ENCODE measurements around the gene KLF15.

The KLF15 gene

GRCh38 chr3:126304291-126304690 lies 52.9 kb downstream of the KLF15 start:
- DNase-seq, result no peak

GRCh38 chr3:126303272-126303671 lies 53.9 kb downstream of the KLF15 start:
- DNase-seq, result no peak

DNA sequence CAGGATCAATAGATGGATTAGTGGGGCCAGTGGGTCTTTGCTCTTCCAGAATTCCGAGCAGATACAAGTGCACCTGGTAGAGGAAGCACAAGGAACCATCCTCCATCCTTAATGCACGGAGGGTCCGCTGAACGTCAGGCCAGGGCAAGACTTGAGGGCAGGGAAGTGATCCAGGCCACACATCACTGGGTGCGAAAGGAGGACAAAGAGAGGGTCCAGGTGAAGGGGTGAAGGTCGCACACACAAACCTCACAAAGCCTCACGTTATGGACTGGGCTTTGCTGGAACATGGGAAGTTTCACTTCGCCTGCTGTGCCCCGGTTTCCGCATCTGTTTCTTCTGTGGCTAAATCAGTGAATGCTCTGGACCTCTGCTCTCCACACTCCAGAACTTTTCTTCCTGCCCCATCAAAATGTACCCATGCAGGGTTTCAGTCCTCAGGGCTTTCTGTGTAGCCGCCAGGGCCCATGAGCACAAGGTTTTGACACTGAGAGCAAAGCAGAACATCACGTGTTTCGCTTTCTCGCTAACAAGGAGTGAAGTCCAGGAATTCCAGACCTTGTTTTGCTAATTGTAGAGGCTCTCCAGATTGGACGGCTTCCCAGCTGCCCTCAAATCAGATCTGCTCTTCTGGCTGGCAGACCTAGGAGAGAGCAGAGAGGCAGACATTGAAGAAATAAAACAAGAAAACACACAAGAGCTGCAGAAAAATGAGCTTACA lies 56.3 kb downstream of the KLF15 start:
- DNase-seq, result peak; percentile 17

- no peak for DNase-seq
These were observed 57.0 kb downstream of the KLF15 start for GRCh38 chr3:126300001-126300760.

- no peak for DNase-seq
These were observed 61.7 kb downstream of the KLF15 start for GRCh38 chr3:126295407-126295939.

DNA sequence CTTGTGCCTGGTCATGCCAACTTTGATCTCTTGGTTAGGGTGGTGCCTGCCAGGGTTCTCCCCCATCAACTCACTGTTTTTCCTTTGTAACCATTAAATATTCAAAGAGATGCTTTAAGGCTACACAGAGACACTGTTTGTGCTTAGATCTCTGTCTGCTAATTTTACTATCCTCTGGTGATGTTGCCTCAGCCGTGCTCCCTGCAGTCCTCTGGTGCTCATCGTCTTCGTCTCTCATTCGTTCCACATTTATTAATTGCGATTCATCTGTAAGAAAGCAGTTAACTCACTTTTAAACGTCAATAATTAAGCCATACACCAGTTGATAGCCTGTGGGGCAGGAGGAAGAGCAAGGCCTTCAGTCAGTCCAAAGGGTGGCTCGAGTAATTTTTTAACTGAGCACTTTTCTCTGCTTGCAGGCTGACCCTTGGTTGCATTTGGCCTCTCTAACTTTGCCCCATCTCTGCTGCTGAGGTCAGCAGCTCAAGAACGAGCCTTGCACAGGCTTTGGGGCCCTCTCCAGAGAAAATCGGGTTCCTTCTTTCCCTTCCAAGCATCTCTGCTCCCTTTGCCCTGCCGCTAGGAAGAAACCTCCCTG lies 62.9 kb downstream of the KLF15 start:
- DNase-seq, result no peak

DNA sequence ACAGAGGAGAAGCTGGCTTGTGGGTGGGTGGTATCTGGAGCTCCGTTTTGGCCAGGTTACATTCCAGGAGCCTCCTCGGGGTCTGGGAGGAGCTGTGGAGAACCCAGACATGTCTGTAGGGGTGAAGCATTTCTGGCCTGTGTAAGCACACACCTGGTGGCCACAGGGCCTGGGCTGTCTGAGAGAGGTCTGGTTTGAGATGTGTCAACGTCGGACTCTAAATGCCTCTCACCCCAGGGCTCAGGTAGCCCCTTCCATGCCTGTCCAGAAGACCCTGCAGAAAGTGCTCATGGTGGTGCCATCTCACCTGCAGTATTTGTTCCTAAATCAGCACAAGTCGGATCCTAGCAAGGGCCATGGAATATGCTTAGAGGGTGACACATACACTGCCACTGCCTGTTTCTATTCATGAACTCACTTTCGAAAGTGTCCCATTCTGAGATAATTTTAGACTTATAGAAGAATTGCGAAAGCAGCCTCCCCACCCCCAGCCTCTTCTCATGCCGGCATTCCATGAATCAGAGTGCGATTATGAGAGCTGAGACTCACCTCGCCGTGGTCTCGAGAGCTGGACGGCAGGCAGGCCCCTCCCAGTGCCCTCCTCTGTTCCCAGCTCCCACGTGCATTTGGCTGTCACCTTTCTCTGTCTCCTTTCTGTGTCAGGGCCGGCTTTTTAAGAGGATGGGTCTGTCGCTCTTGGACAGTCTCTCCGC lies 63.7 kb downstream of the KLF15 start:
- no peak for DNase-seq
